Body of pancreas (tissue), 4 donors: Measurements from ENCODE around the gene DNASE1.

Experiments used
- POLR2A ChIP-seq, 3 donors: fragments of 450-650 bp; IDR thresholded peaks; one replicate each; pipeline ENCODE4 v1.6.1; 2016; ENCODE audit warnings: antibody characterized with exemption in 3 of 3, mild to moderate bottlenecking in 2 of 3
- TF ChIP-seq, protein P1 (sequence below), 7 experiments: fragments of 450-650 bp in 4 of 7; fragments of 200-600 bp in 3 of 7; sonication (generic) in 3 of 7; IDR thresholded peaks; one replicate each; pipeline ENCODE4 v1.5.1; 2016 to 2019; ENCODE audit warnings: antibody characterized with exemption in 7 of 7

DNA sequence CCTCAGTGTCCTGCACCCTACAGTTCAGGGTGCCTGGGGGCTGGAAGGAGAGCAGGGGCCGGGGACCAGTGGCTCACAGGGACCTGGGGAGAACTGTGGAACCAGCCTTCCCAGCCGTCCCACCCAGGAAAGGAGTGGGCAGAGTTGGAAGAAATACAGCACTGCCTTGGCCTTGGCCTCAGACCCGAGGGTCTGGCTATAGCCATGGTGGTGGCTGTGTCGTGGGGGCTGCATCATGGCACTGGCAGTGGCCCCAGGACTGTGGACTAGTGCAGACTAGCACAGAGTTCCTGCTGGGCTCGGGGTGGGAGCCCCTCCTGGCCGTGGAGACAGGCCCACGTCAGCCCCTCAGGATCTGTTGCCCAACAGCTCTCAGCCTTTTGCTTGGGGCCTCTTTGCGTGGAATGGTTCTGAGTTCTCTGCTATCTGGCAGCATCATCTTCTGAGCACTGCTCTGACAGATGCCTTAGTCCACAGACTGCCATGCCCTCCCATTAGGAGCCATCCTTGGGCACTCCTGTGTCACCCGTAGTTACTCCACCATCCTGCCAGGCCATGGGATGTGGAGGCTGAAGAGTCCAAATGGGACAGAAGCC, 12.6 kb upstream of the DNASE1 start:
- TF ChIP-seq, protein P1, sequence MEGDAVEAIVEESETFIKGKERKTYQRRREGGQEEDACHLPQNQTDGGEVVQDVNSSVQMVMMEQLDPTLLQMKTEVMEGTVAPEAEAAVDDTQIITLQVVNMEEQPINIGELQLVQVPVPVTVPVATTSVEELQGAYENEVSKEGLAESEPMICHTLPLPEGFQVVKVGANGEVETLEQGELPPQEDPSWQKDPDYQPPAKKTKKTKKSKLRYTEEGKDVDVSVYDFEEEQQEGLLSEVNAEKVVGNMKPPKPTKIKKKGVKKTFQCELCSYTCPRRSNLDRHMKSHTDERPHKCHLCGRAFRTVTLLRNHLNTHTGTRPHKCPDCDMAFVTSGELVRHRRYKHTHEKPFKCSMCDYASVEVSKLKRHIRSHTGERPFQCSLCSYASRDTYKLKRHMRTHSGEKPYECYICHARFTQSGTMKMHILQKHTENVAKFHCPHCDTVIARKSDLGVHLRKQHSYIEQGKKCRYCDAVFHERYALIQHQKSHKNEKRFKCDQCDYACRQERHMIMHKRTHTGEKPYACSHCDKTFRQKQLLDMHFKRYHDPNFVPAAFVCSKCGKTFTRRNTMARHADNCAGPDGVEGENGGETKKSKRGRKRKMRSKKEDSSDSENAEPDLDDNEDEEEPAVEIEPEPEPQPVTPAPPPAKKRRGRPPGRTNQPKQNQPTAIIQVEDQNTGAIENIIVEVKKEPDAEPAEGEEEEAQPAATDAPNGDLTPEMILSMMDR (IDR thresholded peaks at IDR 0.05): no peak
- TF ChIP-seq POLR2A (IDR thresholded peaks at IDR 0.05): no peak
